GM12801 (cell line): Measurements from ENCODE around the gene KDM2B.

Source experiments
- TF ChIP-seq, protein P1 (sequence below): IDR thresholded peaks from one replicate; pipeline ENCODE4 v1.5.1; 2011; ENCODE audit warnings: control low read depth; ENCODE audit not compliant: insufficient read length; ENCODE audit errors: extremely low read depth

The KDM2B gene

GRCh38 chr12:121420109-121420508, 160.7 kb downstream of the KDM2B start:
- TF ChIP-seq, protein P1, sequence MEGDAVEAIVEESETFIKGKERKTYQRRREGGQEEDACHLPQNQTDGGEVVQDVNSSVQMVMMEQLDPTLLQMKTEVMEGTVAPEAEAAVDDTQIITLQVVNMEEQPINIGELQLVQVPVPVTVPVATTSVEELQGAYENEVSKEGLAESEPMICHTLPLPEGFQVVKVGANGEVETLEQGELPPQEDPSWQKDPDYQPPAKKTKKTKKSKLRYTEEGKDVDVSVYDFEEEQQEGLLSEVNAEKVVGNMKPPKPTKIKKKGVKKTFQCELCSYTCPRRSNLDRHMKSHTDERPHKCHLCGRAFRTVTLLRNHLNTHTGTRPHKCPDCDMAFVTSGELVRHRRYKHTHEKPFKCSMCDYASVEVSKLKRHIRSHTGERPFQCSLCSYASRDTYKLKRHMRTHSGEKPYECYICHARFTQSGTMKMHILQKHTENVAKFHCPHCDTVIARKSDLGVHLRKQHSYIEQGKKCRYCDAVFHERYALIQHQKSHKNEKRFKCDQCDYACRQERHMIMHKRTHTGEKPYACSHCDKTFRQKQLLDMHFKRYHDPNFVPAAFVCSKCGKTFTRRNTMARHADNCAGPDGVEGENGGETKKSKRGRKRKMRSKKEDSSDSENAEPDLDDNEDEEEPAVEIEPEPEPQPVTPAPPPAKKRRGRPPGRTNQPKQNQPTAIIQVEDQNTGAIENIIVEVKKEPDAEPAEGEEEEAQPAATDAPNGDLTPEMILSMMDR, result no peak

- TF ChIP-seq, protein P1, result no peak
Measured at GRCh38 chr12:121417847-121418246, 163.0 kb downstream of the KDM2B start.

GRCh38 chr12:121413917-121414316, 166.9 kb downstream of the KDM2B start:
- TF ChIP-seq, protein P1, result no peak

DNA sequence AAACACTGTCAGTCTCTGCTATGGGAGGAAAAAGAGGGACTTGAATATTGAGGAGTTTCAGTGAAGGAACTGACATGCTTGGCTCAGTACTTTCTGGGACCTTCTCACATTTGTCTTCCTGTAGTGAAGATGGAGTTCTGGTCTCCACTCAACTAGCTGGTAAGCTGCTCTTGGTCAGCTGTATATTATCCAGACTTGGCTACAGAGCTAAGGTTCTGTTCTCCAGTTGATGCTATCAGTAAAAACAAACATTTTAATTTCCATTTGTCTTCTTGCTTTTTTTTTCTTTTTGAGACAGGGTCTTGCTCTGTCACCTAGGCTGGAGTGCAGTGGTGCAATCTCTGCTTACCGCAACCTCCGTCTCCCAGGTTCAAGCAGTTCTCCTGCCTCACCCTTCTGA, 175.6 kb downstream of the KDM2B start:
- TF ChIP-seq, protein P1, result no peak

- TF ChIP-seq, protein P1, result no peak
Measured at GRCh38 chr12:121404734-121405133, 176.1 kb downstream of the KDM2B start.

- TF ChIP-seq, protein P1, result no peak
Measured at GRCh38 chr12:121403721-121404120, 177.1 kb downstream of the KDM2B start.

- TF ChIP-seq, protein P1, result no peak
Measured at GRCh38 chr12:121400332-121401139, 180.3 kb downstream of the KDM2B start.
